Right lobe of liver (tissue), 6 donors: Measurements from ENCODE around the gene LLCFC1. TPM values are rescaled to one million over a fixed set of nuclear protein-coding genes. Genes with fewer than 3 reads are reported as not detected.

Experiments
- ATAC-seq, 4 donors: fragments of 200-7000 bp; cut with Tn5 transposase; one replicate each; pipeline ENCODE4 v1.9.1; 2020; ENCODE audit warnings: mild to moderate bottlenecking in 4 of 4, moderate library complexity in 4 of 4
- DNase-seq, 3 donors: peaks; one replicate each; pipeline ENCODE4 v3.0.0-alpha.2; 2020
- H3K27ac ChIP-seq, 3 donors: fragments of 200-600 bp; one replicate each; pipeline ENCODE4 v1.8.0; 2022
- H3K27me3 ChIP-seq, 2 donors: fragments of 200-600 bp; one replicate each; pipeline ENCODE4 v1.8.0; 2022
- H3K36me3 ChIP-seq, 4 donors: fragments of 200-600 bp; sonication (generic) in 1 of 4; one replicate each; pipeline versions ENCODE4 v1.5.1 to v1.8.0; 2017 to 2022; ENCODE audit warnings: control low read depth in 1 of 4
- H3K4me1 ChIP-seq, 4 donors: fragments of 200-600 bp; sonication (generic) in 1 of 4; one replicate each; pipeline versions ENCODE4 v1.5.1 to v1.8.0; 2017 to 2022; ENCODE audit warnings: control low read depth in 1 of 4
- H3K4me3 ChIP-seq, 3 donors: fragments of 200-600 bp; one replicate each; pipeline ENCODE4 v1.8.0; 2022
- H3K9me3 ChIP-seq, 4 donors: fragments of 200-600 bp; sonication (generic) in 1 of 4; one replicate each; pipeline versions ENCODE4 v1.5.1 to v1.8.0; 2017 to 2022; ENCODE audit warnings: control low read depth in 1 of 4
- CTCF ChIP-seq, 4 donors: fragments of 200-600 bp in 3 of 4; fragments of 450-650 bp in 1 of 4; IDR thresholded peaks; one replicate each; pipeline versions ENCODE4 v1.5.1 to v1.8.0; 2016 to 2022; ENCODE audit warnings: antibody characterized with exemption in 4 of 4, mild to moderate bottlenecking in 2 of 4
- POLR2A ChIP-seq: fragments of 450-650 bp; IDR thresholded peaks from one replicate; pipeline ENCODE4 v1.6.1; 2017; ENCODE audit warnings: antibody characterized with exemption, mild to moderate bottlenecking
- WGBS: methylation state at CpG from one replicate; pipeline ENCODE4 v1.1.6; 2018; ENCODE audit warnings: low coverage, low lambda C conversion rate; ENCODE audit not compliant: insufficient coverage; ENCODE audit errors: missing lambda C conversion rate; 5-methylcytosine and 5-hydroxymethylcytosine counted together
- intact Hi-C, 2 donors: fragments of 100-400 bp; cut with DNase I; formaldehyde crosslinking; loops; one replicate each; pipeline versions ENCODE4 v1.11.2 to v1.14.1; 2022
- total RNA-seq, 6 experiments: library from RNA; depleted of rRNA in 2 of 6; stranded (reverse); fragments of >200 nt in 2 of 6; fragmentation: NEBNext Ultra II Directional in 3 of 6; extraction: Animal tissue kit (Norgen Biotek cat#: 25700) in 3 of 6; gene quantifications; one replicate each; pipeline versions ENCODE4 v1.1.0 to v1.2.4, GENCODE V29; 2016 to 2023
- donor health status: DM: no; HTN: yes; CAD: no.
- donor health status: DM: no; HTN: no; CAD: no.
- donor health status: DM: no; HTN: no; CAD: no.
- donor health status: DM: no; HTN: yes; CAD: no.
- donor health status: DM: no; HTN: yes; CAD: no.

LLCFC1 gene
- total RNA-seq, 6 experiments from 2014 or later, result not detected

DNA sequence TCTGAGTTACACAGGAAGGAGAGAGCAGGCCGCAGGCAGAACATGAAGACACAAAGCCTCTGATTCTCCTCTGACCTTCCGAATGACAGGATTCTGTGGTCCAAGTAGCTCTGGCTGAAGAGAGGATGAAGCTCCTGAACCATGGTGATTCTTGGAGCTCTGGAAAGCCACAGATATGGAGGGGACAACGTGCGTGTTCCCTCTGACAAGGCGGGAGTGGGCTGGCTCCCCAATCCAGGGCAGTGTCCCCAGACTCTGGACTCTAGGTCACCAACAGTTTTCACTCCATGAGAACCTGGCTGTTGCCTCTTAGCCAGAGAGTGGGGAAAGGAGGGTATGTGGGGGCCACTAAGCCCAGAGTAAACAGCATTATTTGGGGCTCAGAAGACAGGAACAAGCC, 46.3 kb upstream of the LLCFC1 start:
- Histone ChIP-seq H3K4me3 (no peak overlapping the region), H3K27me3 (no peaks in the 10 kb centered on the region), H3K9me3 (no peaks in the 10 kb centered on the region), H3K27ac (no peak overlapping the region), H3K36me3 (no peaks in the 10 kb centered on the region), H3K4me1 (no peaks in the 10 kb centered on the region)
- ATAC-seq (no peak), DNase-seq (peak in 1 of 3 donors; percentile 15)
- no peak for TF ChIP-seq CTCF (IDR thresholded peaks at IDR 0.05)
- intact Hi-C loops, result no loop called here
- WGBS, result 60% methylated on average over 1 of the region's 5 CpGs

DNA sequence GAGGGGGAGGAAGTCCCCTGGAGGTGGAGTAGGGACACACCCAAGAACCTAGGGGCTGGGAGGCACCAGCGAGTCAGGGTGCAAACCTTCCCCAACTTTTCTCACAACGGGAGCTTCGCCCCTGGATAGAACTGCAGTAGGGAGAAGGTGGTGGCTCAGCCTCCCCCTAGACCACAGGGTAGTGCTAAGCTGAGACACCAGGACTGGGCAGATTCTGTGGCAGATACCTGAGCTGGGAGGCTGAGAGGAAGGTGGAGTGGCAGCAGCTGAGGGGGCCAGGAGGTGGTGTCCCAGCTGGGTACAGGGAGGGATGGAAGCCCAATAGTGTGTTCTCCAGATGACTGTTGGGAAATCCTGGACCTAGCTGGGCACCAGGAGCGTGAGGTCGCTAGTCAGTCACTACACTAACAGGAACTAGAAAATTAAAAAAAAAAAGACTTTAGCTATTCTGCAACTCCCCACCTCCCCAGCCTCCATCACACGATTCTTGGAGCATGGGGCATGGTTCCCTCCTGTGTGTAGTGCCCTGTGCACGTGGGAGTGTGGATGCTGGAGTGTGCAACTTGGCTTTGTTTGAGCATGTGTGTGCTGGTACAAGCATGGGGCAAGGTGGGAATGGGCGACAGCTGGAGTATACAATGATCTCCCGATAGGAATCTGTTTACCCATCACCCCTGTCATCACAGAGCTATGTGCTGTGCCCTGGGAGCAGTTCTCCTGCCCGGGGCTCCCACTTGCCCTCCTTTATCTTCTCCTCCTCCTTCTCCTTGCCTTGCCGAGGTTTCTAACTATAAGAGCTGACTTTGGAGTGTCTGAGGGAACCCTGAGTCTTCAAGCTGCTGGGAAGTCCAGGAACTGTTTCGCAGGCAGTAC, 44.9 kb upstream of the LLCFC1 start:
- peak in 1 of 3 donors; percentile 32 for DNase-seq

GRCh38 chr7:142894985-142895593, 44.2 kb upstream of the LLCFC1 start:
- intact Hi-C loops, result no loop called here
- DNase-seq (peak in 1 of 3 donors; percentile 14), ATAC-seq (no peak)
- H3K9me3 ChIP-seq, result no peaks in the 10 kb centered on the region
- no peaks in the 10 kb centered on the region for H3K27me3 ChIP-seq
- H3K27ac ChIP-seq, result no peak overlapping the region
- TF ChIP-seq CTCF (IDR thresholded peaks at IDR 0.05) (no peak), POLR2A (no peak)
- H3K36me3 ChIP-seq, result no peaks in the 10 kb centered on the region
- H3K4me3 ChIP-seq, result no peak overlapping the region
- 50% methylated on average over 4 of the region's 6 CpGs for WGBS
- H3K4me1 ChIP-seq, result no peaks in the 10 kb centered on the region

More for the DNA sequence above, 44.9 kb upstream of the LLCFC1 start:
- no peak overlapping the region for H3K4me3 ChIP-seq
- WGBS, result 57% methylated on average over 10 of the region's 12 CpGs
- H3K27me3 ChIP-seq, result no peaks in the 10 kb centered on the region
- no peaks in the 10 kb centered on the region for H3K36me3 ChIP-seq
- TF ChIP-seq POLR2A, result no peak
- TF ChIP-seq CTCF (IDR thresholded peaks at IDR 0.05), result no peak
- no peaks in the 10 kb centered on the region for H3K4me1 ChIP-seq
- intact Hi-C loops, result no loop called here
- H3K9me3 ChIP-seq, result no peaks in the 10 kb centered on the region
- ATAC-seq, result peak in 1 of 4 donors; percentile 12
- no peak overlapping the region for H3K27ac ChIP-seq

DNA sequence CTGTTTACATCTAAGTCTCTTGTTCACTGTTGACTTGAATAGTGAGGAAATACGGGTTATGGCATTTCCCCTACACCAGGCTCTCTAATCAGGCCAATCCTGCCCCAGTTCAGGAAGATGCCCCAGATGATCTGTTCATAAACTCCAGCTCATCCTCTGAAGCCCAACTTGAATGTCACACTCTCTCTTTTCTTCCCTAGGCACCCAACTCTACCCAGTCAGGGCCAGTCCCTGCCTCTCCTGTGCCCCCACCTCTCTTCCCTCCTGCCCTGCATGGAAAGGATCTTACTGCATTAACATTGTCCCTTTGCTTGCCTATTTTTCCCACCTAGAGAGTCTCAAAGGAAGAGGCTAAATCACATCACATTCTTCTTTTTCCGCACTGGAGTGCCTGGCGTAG, 43.1 kb upstream of the LLCFC1 start:
- intact Hi-C loops, result no loop called here
- Histone ChIP-seq H3K36me3 (no peaks in the 10 kb centered on the region), H3K4me3 (no peak overlapping the region), H3K27me3 (no peaks in the 10 kb centered on the region), H3K4me1 (no peaks in the 10 kb centered on the region), H3K9me3 (no peaks in the 10 kb centered on the region), H3K27ac (no peak overlapping the region)
- 78% methylated on average over 3 of the region's 3 CpGs for WGBS
- DNase-seq, result peak in 1 of 3 donors; percentile 1
- TF ChIP-seq CTCF (IDR thresholded peaks at IDR 0.05) (no peak), POLR2A (no peak)
- no peak for ATAC-seq
